ENCODE data around the gene PACS1.

GRCh38 chr11:66292543-66293332 is 222.7 kb downstream of the PACS1 start:
- TF ChIP-seq, protein P1, sequence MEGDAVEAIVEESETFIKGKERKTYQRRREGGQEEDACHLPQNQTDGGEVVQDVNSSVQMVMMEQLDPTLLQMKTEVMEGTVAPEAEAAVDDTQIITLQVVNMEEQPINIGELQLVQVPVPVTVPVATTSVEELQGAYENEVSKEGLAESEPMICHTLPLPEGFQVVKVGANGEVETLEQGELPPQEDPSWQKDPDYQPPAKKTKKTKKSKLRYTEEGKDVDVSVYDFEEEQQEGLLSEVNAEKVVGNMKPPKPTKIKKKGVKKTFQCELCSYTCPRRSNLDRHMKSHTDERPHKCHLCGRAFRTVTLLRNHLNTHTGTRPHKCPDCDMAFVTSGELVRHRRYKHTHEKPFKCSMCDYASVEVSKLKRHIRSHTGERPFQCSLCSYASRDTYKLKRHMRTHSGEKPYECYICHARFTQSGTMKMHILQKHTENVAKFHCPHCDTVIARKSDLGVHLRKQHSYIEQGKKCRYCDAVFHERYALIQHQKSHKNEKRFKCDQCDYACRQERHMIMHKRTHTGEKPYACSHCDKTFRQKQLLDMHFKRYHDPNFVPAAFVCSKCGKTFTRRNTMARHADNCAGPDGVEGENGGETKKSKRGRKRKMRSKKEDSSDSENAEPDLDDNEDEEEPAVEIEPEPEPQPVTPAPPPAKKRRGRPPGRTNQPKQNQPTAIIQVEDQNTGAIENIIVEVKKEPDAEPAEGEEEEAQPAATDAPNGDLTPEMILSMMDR (IDR thresholded peaks at IDR 0.05; ENCODE audit: insufficient read depth, low read depth, low read length), result no peak
- TF ChIP-seq EZH2 (IDR thresholded peaks at IDR 0.05; ENCODE audit: insufficient read depth, low read length), result peak; percentile 12

Measured in astrocyte (in vitro differentiated cells and primary cell).